Mucosa of stomach (tissue), 1 donor: ENCODE results near the gene SP9.

ENCODE experiments used
- H3K27me3 ChIP-seq: one replicate; pipeline ENCODE4 v1.7.0; 2013; ENCODE audit warnings: mild to moderate bottlenecking, low read length; ENCODE audit not compliant: control insufficient read depth, insufficient read depth
- H3K36me3 ChIP-seq: one replicate; pipeline ENCODE4 v1.7.0; 2013; ENCODE audit warnings: low read length; ENCODE audit not compliant: control insufficient read depth, insufficient read depth
- H3K4me1 ChIP-seq: one replicate; pipeline ENCODE4 v1.7.0; 2013; ENCODE audit warnings: mild to moderate bottlenecking, low read length; ENCODE audit not compliant: control insufficient read depth, insufficient read depth
- H3K4me3 ChIP-seq: one replicate; pipeline ENCODE4 v1.7.0; 2013; ENCODE audit warnings: low read length
- H3K9ac ChIP-seq: one replicate; pipeline ENCODE4 v1.7.0; 2013; ENCODE audit warnings: mild to moderate bottlenecking, low read length, moderate library complexity
- H3K9me3 ChIP-seq: one replicate; pipeline ENCODE4 v1.7.0; 2013; ENCODE audit warnings: mild to moderate bottlenecking, low read length, moderate library complexity; ENCODE audit not compliant: control insufficient read depth
- donor health status: Pancreatic carcinoma.

Gene SP9

DNA sequence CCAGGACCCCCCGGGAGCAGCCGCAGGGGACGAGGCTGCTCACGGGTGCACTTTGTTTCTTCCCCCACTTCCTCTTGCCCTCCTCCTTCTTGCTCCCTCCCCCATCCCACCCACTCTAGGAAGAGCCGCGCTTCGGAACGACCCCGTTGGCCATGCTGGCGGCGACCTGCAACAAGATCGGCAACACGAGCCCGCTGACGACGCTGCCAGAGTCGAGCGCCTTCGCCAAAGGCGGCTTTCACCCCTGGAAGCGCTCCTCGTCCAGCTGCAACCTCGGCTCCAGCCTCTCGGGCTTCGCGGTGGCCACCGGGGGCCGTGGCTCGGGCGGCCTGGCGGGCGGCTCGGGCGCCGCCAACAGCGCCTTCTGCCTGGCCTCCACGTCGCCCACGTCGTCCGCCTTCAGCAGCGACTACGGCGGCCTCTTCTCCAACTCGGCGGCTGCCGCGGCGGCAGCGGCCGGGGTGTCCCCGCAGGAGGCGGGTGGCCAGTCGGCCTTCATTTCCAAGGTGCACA lies 1.3 kb downstream of the SP9 start:
- H3K27me3 ChIP-seq = peaks cover 99% of the 10 kb centered on the region
- peaks cover 54% of the 10 kb centered on the region for H3K4me1 ChIP-seq

DNA sequence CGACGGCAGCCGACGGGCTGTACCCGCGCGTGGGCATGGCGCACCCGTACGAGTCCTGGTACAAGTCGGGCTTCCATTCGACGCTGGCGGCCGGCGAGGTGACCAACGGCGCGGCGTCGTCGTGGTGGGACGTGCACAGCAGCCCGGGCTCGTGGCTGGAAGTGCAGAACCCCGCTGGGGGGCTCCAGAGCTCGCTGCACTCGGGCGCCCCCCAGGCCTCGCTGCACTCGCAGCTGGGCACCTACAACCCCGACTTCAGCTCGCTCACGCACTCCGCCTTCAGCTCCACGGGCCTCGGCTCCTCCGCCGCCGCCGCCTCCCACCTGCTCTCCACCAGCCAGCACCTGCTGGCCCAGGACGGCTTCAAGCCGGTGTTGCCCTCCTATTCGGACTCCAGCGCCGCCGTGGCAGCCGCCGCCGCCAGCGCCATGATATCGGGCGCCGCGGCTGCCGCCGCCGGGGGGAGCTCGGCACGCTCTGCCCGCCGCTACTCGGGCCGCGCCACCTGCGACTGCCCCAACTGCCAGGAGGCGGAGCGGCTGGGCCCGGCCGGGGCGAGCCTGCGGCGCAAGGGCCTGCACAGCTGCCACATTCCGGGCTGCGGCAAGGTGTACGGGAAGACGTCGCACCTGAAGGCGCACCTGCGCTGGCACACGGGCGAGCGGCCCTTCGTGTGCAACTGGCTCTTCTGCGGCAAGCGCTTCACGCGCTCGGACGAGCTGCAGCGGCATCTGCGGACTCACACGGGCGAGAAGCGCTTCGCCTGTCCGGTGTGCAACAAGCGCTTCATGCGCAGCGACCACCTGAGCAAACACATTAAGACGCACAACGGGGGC lies 2.0 kb downstream of the SP9 start:
- Histone ChIP-seq H3K36me3 (no peaks in the 10 kb centered on the region), H3K4me3 (no peak overlapping the region), H3K9ac (no peak overlapping the region), H3K4me1 (peaks cover 60% of the 10 kb centered on the region), H3K9me3 (no peaks in the 10 kb centered on the region), H3K27me3 (peaks cover 99% of the 10 kb centered on the region)

More for the DNA sequence above, 1.3 kb downstream of the SP9 start:
- Histone ChIP-seq H3K4me3 (no peak overlapping the region), H3K9me3 (no peaks in the 10 kb centered on the region), H3K9ac (no peak overlapping the region), H3K36me3 (no peaks in the 10 kb centered on the region)

DNA sequence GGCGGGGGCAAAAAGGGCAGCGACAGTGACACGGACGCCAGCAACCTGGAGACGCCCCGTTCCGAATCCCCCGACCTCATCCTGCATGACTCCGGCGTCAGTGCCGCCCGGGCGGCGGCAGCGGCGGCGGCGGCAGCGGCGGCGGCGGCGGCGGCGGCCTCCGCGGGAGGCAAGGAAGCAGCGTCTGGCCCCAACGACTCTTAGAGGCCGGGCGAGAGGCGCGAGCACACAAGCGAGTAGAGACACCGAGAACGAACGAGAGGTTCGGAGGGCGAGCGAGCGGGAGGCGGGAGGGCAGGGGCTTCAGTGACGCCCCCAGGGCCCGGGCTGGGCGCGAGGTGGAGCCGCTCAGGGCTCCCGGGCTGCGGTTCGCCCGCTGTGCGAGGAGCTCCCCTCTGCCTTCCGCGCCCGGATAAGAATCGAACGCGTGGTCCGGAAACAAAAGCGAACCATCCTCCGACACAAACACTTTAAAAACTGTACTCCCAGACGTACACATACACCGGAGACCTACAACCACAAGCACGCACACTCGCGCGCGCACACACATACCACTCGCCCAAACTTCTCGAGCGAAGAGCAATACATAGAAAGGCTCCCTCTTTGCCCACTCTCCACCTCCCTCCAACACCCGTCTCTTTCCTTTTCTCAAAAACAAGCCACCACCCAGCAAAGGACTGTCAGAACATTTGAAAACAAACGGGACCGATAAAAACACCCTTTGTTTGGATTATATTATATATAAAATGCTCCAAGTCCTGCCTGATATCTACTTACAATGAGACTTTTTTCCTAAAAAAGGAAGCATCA lies 2.8 kb downstream of the SP9 start:
- peaks cover 99% of the 10 kb centered on the region for H3K27me3 ChIP-seq
- no peaks in the 10 kb centered on the region for H3K36me3 ChIP-seq
- H3K4me1 ChIP-seq = peaks cover 65% of the 10 kb centered on the region
- no peak overlapping the region for H3K9ac ChIP-seq
- H3K4me3 ChIP-seq = no peak overlapping the region
- H3K9me3 ChIP-seq = no peaks in the 10 kb centered on the region

DNA sequence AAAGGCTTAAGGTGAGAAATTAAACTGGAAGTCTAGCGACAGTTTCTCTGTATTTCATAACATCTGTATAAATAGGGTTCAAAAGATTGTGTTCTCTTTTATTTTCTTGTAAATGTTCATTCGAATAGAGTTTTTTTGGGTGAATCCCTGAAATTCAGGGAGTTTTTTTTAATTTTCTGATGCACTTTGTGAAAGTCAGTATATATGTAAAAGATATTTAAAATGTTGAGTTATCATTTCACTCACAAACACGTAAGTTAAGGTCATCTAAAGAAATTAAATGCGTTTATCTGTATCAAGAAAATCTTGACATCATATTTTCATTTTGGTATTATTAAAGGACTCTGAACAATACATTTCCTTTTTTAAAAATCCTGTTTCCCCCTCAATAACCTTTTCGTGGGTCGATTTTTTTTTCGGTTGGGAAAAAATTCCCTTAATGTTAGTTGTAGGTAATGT lies 3.4 kb downstream of the SP9 start:
- Histone ChIP-seq H3K36me3 (no peaks in the 10 kb centered on the region), H3K9me3 (no peaks in the 10 kb centered on the region), H3K27me3 (peaks cover 99% of the 10 kb centered on the region), H3K4me1 (peaks cover 66% of the 10 kb centered on the region), H3K9ac (no peak overlapping the region), H3K4me3 (no peak overlapping the region)

DNA sequence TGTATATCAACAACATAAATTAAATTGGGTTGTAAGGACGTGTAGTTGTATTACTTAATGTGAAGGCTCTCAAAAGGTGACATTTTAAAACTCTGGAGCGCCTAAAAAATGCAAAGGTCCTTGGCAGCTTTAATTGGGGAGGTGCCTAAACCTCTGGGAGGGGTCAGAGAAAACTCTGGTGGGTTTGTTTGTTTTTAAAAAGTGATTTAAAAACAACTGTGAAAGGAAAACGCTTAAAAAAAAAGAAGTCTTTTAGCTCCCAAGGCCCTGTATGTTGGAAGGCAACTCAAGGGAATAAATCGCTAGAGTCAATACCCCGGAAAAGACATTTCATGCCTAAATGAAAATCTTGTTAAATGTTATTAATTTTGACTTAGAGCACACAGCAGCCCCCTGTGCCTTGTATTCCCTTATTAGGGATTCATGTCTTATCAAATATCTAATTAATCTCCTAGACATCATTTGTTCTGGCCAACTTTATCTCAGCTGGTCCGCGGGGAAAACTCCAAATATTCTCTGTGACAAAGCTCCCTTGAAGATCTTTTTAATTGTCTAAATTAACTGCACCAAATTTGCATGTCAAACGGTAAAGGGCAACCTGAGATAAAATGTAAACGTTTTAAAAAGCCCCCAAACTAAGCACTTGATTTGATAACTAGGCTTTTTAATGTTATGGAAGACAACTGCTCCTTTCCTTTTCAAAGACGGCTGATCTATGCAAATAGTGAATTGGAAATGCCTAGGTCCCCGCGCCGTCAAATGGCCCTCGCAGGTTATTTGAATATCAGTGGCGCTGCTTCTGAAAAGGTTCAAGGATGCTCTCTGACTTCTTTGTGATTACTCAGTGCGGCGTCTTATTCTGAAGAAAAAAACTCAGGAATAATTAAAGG lies 4.2 kb downstream of the SP9 start:
- H3K4me3 ChIP-seq = no peak overlapping the region
- no peaks in the 10 kb centered on the region for H3K36me3 ChIP-seq
- H3K9me3 ChIP-seq = no peaks in the 10 kb centered on the region
- peaks cover 99% of the 10 kb centered on the region for H3K27me3 ChIP-seq
- H3K9ac ChIP-seq = no peak overlapping the region
- peaks cover 66% of the 10 kb centered on the region for H3K4me1 ChIP-seq

DNA sequence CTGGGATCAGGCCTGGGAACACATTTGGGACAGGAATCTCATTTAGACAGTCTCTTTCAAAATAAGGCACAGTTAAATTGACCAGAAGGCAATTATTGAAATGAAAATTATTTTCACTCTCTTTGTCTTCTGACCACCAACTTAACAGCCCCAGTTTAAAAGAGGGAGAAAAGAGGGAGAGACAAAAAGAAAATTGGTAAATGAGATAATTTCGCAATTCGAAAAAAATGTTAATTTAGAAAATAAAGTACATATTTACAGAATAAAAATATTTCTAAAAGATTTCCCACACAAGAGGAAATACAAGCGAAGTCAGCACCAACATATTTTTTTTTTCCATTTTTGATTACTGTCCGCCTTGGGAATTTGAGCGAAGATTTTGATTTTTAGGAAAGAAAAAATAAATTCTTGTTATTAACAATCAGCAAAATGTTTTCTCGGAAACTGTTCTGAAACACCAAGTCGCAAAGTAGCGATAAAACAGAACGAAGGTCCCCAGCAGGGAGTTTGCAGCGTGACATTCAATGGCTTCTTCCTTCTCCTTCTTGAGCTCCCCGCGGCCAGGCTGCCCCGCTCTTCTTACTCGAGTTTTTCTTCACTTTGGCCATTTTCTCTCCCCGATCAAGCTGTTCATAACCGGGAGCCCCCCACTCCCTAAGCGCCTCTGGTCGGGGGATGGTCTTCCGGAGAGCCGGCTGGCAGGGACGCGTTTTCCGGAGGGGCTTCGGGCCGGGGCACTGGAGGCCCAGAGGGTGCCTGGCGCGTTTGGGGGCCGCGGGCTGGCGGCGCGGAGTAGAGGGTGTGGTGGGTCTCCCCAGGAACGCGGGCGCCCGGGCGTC lies 5.0 kb downstream of the SP9 start:
- no peaks in the 10 kb centered on the region for H3K9me3 ChIP-seq
- H3K4me3 ChIP-seq = no peak overlapping the region
- peaks cover 99% of the 10 kb centered on the region for H3K27me3 ChIP-seq
- H3K4me1 ChIP-seq = peaks cover 66% of the 10 kb centered on the region
- H3K9ac ChIP-seq = no peak overlapping the region
- H3K36me3 ChIP-seq = no peaks in the 10 kb centered on the region

DNA sequence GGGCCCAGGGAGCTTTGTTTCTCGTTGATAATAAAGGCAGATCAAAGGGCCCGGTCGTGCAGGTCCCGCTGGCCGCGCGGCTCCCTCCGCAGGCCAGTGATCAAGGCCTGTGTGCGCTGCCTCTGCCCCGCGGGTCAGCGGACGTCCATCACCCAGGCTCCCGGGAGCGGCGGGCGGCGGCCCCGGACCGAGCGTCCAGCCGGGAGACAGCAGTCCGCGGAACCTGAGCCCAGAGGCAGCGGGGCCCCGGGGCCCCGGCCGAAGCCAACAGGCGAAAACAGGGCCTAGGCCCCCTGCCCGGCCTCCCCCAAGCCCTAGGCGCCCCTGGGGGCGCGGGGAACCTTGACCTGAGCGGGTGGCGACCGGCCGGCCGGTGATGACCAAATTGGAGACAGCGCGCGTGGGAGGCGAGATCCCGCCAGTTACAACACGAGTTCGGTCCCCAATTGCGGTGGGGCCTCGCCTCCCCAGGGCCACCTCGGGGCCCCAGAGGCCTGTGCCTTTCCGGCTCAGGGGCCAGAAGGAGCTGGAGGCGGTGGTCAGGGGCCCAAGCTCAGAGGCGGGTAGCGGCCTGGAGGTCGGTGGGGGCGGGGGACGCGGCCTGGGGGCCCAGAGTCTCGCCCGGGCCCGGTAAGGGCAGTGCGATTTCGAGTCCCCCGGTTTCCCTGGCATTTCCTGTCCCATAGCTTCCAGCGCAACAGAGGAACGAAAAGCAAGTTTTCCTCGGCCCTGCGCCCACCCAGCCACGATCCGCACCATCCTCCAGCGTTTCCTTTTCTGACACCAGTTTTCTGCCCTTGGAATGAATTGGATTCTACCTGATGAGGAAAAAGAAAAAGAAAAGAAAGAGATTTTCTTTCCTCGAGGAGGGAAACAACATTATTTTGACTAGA lies 5.9 kb downstream of the SP9 start:
- H3K36me3 ChIP-seq = no peaks in the 10 kb centered on the region
- peaks cover 60% of the 10 kb centered on the region for H3K4me1 ChIP-seq
- H3K27me3 ChIP-seq = peaks cover 94% of the 10 kb centered on the region
- H3K9ac ChIP-seq = no peak overlapping the region
- H3K9me3 ChIP-seq = no peaks in the 10 kb centered on the region
- no peak overlapping the region for H3K4me3 ChIP-seq

DNA sequence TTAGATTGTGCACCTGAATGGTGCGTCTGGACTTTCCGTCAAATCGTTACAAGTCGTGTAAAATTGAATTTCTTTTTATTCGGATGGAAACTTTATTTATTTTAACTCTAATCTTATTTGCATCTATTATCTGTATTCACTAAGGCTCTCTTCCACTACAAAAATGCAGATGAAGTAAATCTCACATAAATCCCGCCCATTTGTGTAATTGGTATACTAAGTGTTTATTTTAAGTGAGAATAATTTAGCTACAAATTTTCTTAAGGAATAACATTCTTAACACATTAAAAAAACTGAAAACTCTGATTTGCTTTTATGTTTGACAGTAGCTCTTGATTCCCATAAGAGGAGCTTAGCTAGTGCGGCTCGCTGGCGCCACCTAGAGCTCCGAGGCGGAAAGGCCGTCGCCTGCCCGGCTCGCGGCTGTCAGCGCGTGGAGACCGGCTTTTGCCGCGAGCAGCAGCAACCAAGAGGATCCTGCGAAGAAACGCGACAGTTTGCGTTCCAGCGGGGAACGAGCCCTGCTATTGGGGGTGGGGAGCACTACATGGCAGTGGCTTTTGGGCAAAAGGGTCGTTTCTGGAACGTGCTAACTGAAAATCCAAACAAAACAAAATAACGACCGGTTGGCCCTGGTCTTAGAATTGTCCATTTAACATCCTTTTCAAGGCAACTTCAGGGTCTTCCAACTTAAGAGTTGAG lies 6.7 kb downstream of the SP9 start:
- H3K9me3 ChIP-seq = no peaks in the 10 kb centered on the region
- H3K4me1 ChIP-seq = peaks cover 55% of the 10 kb centered on the region
- H3K27me3 ChIP-seq = peaks cover 86% of the 10 kb centered on the region
- H3K9ac ChIP-seq = no peak overlapping the region
- no peak overlapping the region for H3K4me3 ChIP-seq
- H3K36me3 ChIP-seq = no peaks in the 10 kb centered on the region

DNA sequence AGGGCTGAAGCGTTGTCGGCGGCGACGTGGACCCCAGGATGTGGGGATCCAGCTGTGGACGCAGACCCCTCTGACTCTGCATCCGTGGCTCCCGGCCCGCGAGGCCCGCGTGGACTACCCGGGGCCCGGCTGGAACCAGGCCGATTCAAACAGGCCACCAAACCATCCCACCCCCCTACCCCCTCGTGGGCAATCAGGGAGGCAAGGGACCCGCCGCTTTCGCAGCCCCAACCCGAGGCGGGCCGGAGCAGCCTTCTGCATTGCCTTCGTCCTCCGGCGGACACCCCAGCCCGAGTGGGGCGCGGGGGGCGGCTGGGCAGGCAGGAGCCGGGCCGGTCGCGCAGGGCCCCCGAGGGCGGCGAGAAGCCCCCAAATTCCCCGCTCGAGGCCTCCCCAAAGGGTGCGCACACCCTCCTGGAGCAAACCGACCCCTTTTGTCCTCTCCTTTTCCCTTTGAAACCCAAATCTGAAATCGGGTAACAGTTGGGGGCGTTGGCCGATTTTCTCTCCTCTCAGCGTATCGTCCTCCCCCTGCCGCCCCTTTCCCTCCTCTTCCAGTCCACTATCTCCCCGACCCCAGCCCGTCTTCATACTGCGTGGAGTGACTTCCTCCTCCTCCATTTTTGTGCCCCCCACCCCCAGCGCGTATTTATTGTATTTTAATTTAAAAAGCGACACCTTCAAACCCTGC lies 7.4 kb downstream of the SP9 start:
- Histone ChIP-seq H3K27me3 (peaks cover 79% of the 10 kb centered on the region), H3K4me3 (no peak overlapping the region), H3K4me1 (peaks cover 55% of the 10 kb centered on the region), H3K9ac (no peak overlapping the region), H3K36me3 (no peaks in the 10 kb centered on the region), H3K9me3 (no peaks in the 10 kb centered on the region)
